G401.6 (cell line): ENCODE results near the gene PDE9A.

Source experiments
- FAIRE-seq: peaks from 2 replicates; lab custom pipeline; 2012; peaks lifted over from hg19 to GRCh38; lab: Jason Lieb, UNC

Gene PDE9A

DNA sequence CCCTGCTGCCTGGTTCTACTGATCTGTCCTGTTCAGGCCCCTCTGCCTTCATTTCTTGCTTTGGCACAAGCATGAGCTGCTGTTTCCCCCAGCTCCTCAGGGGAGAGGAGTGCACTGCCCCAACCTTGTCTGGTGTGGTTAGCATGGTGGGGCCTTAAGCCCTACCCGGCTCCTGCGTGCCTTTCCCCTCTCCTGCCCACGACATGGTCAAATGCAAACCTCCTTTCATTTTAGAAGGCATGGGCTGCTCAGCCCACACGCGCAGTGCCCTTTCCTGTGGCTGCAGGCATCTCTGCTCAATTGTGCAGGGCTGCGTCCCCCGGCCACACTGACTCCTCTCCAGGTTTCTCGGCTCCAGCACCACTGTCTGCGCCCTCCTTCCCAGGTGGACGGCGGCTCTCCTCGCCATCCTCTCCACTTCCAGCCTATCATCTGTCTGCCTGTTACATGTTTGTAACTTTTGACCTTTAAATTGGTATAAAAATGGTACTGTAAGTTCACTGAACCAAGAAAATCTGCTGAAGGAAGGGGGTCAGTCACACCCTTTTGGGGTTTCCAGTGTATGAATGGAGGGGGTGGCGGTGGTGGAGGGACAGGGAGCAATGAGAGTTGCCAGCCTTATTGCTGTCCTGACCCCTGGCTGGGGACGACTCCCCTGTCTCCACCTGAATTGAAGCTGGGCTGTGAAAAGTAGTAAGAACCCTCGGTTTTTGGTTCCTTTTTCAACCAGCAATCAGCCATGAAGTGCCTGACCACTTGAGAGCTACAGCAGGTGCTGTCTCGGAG, 5.1 kb downstream of the PDE9A start:
- FAIRE-seq: no peak

DNA sequence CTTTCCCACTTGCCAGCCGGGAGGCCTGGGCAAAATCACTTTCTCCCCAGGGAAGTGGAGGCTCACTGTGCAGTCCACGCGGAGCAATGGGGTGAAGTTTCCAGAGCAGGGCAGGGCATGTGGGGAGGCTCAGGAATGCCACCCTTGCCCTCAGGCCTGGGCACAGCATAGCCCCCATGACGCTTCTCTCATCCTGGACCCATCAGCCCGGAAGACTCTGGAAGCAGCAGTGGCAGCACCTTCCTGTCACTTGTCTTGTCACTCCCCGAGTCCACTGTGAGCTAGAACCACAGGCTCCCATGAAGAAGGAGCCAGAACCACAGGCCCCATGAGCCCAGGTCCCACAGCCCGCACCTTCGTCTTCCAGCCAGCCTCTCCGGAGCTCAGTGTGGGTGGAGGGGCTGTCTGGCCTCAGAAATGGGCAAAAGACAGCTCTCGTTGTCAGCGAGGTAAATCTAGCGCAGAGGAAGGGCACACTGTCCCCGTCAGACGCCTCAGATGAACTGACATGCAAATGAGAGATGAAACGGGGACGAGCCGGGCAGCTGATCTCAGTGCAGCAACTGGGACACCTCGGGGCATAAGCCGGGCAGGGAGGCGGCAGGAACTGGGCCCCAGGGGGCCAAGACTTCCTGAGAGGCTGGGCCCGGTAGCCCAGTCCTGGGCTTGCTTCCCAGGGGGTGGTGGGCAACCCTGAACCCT, 6.1 kb downstream of the PDE9A start:
- no peak for FAIRE-seq

DNA sequence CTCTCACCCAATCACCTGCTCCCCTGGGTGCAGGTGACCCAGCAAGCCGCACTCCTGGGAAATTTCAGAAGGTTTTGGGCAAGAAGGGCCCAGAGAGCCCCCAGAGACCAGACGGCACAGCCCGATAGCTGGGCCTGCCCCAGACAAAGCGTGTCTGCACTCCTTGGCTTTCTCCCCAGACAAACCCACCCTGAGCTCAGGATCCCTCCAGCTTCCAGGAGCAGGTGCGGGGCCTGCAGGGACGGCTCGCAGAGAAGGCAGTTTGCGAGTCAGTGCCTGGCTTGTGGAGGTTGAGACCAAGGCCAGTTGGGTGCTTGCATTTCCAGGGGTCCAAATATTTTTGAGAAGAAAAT, 6.7 kb downstream of the PDE9A start:
- FAIRE-seq: no peak

DNA sequence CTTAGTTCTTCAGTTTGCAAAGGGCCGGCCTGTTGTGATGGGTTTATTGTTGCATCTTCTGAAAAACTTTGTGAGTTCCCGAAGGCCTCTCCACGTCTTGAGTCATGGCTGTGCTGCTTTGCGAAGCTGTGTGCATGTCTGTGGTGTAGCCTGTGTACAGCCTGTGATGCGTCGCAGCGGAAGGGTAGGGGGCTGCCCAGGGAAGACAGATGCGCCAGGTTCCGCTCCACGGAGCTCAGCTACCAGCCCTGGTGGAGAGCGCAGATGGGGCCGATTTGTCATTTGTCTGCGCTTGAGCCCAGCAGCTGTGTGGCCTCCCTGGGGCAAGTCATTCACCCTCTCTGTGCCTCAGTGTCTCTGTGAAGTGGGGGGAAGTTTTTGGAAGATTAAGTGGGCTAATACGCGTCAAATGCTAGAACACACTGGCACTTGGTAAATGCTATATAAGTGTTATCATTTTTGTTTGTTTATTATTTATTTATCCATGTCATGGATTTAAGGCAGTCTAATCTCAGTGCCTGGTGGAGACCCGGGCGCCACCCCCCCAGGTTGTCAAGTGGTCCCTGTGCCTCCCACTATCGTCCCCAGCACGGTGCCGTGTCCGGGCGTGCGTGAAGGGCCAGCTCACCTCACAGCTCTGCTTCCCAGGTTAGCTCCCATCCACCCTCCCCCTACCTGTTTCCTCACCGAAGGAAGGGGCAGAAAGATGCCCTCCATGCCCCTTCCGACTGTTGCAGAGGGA, 8.4 kb downstream of the PDE9A start:
- FAIRE-seq: no peak

- no peak for FAIRE-seq
Observed at GRCh38 chr21:42662430-42663199, 9.2 kb downstream of the PDE9A start.

DNA sequence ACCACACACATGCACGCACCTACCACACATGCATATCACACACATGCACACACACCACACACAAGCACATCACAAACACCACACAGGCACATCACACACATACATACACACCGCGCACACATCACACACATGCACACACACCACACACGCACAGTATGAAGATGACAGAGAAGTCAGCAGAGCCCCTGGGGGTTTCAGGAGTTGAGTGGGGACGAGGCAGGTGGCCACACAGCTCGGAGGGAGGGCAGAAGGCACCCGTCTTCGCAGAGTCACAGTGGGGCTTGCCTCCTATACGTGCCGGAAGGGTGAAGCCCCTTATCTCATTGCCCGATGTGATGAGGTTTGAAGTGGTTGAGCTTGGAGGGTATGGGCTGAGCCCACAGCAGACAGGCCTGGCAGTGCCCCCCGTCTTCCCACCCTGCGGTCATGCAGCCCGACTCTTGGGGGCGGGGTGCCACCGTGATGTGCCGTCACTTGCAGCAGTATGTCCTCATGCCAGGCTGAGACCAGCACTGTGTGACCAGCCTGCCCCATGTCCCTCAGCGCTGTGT, 9.9 kb downstream of the PDE9A start:
- FAIRE-seq: no peak

DNA sequence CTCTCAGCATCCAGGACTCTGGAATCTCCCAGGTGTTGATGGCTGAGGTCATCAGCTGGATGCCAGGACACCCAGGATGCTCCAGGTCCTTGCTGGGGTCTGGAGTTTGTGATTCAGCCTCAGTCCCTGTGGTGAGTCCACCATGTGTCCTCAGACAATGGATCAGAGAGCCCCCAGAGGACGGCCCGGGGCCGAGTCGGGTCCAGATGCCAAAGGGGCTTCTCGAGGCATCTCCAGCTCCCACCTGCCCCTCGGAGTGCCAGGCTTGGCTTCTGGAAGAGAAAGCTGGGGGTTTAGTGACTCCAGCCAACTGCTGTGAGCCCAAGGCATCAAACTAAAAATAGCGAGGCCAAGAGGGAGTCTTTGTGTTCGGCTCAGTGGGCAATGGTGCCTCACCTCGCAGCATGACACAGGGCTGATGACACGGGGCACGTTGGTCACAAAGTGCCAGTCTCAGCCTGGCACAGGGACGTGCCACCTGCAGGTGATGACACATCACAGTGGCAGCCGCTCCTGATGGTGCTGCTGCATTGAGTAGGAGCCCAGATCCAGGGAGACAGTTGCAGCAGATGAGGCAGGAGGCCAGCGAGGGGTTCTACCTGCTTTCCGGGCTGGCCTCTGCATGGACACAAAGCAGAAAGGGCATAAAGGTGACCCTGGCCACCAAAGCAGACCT, 10.6 kb downstream of the PDE9A start:
- no peak for FAIRE-seq

DNA sequence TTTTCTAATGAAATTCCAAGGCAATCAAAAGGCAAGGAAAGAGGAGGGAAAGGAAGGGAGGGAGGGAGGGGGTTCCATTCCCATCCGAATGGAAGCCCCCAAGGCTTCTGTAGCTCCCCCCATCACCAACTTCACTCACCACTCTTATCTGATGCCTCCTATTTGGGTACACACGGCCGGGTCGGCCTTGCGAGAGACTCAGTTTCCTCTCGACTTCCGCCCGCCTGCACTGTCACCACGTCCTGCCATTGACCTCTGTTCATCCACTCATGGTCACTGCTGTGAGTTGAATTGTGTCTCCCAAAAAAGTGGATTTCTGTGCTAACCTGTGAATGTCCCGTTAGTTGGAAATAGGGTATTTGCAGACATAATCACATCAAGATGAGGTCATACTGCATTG, 11.2 kb downstream of the PDE9A start:
- FAIRE-seq: no peak

GRCh38 chr21:42665026-42665425, 11.6 kb downstream of the PDE9A start:
- no peak for FAIRE-seq

GRCh38 chr21:42665484-42665883, 12.1 kb downstream of the PDE9A start:
- FAIRE-seq: no peak

DNA sequence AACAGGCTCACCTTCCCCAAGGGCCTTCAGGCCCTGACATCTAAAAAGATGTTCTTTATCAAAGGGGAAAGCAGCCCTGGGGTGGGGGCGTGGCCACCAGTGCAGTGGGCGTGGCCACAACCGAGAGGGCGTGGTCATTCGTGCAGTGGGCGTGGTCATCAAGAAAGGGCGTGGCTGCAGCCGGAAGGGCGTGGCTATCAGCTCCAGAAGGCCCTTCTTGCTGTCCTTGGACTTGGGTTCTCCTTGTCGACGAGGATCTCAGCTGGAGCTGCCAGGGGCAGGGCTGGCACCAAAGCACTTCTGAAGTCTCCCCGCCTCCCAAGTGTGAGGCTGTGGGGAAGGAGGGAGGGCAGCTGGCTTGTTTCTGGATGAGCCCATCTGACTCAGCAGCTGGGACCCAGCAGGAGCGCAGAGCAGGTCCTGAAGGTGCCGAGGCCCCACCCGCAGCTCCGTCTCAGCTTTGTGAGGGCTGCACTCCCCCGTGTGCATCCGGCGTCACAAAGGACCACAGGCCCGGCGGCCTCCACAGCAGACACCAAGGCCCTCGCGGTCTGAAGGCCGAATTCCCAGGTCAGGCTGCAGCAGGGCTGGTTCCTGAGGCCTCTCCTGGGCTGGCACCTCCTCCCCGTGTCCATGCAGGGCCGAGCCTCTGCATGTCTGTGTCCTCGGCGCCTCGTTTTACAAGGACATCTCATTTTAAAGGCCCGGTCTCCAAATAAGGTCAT, 12.8 kb downstream of the PDE9A start:
- FAIRE-seq: no peak

- no peak for FAIRE-seq
Observed at GRCh38 chr21:42666925-42667324, 13.5 kb downstream of the PDE9A start.

GRCh38 chr21:42668298-42668992, 15.0 kb downstream of the PDE9A start:
- FAIRE-seq: no peak

DNA sequence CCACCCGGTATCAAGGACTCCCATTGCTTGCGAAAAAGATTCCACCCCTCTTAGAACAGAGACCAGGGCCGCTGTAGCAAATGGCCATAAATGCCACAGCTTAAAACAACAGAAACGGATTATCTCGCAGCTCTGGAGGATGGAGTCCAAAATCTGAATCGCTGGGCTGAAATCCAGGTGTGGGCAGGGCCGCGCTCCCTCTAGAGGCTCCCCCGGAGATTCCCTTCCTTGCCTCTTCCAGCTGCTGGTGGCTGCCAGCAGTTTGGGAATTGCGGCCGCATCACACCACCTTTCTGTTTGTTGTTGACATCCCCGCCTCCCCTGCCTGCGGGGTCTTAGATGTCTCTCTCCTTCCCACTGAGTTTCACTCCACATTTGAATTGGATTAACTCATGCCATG, 15.6 kb downstream of the PDE9A start:
- no peak for FAIRE-seq

DNA sequence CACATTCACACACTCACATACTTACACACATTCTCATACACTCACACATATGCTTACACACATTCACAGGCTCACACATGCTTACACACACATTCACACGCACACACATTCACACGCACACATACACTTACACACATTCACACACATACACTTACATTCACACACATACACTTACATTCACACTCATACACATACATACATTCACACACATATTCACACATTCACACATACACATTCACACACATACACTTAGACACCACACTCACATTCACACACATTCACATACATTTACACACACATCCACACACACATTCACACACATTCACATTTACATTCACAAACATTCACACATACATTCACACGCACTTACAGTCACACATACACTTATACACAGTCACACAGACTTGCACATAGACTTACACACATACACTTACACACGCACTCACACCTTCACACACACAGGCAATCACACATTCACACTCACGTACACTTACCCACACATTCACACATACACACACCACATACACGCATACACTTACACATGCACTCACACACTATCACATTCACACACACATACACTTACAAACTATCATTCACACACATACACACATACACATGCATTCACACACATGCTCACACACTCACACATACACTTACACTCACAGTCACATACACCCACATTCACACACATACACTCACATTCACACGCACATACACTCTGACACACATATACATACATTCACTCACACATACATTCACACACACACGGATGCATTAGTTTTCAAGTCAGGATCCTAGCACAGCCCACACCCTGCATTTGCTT, 16.8 kb downstream of the PDE9A start:
- no peak for FAIRE-seq

- no peak for FAIRE-seq
Observed at GRCh38 chr21:42670884-42671283, 17.5 kb downstream of the PDE9A start.

DNA sequence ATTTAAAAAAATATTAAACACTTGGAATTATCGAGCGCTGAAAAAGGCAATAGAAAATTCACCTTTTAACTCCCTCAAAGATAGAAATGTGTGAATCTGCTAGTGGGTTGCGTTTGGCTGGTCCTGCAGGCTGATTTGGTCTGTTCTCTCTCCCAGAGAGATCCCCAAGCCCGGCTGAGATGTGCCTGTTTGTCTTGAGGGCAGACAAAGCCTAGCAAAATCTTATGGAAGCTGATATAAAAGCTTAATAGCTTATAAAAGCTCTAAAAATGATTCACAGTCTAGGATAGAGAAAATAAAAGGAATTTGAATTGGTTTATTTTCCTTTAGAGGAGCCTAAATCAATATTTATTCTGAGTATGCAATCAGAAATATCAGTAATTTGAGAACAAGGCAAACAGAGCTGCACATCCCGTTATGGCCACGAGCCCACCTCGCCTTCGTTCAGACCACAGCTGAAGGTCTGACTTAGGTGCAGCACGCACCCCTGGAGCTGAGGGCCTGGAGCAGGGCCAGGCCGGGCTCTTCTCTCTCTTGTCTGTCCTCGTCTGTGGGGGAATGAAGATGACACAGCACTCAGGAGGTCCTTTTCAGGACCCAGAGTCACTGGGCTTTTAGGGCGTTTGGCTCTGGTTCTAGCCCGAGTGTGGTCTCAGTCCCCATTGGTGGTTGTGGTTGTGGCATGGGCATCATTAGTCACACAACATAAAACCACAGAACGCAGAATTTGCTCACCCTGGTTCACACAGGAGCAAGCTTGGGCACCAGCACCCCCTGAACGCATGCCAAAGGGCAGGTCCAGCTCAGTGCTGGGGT, 18.6 kb downstream of the PDE9A start:
- FAIRE-seq: no peak

DNA sequence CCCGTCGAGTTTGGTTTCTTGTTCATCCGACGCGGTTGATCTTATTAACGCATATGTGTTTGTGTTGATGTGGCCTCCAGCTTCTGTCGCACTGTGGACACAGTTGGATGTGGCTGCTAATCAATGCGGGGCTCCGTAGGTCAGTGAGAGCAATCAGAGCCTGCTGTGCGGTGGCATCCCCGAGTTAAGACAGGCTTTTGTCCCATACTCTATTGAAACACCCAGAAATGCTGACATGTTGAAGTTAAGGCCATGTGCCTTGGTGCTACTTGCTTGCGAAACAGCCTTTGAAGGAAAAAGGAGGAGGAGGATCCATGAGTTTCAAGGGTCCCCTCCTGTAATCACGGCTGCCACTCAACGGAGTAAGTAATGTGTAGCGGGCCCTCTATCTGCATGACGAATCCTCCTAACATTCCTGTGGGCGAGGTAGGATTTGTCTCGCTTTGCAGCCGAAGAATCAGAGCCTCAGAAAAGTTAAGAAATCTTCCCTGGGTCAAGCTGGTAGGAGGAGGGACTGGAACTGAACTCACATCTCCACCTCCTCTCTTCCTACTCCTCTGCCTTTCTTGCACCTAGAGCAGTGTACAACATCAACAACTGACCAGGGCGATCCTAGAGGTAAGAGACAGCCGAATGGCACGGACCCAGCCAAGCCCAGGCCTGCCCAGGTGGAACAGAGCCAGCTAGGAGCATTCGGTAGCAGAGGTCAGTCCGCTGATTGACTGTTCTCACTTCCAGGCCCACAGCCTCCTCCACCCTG, 19.5 kb downstream of the PDE9A start:
- no peak for FAIRE-seq
